Measurements from ENCODE around the gene GPX4. TPM values are rescaled to one million over a fixed set of nuclear protein-coding genes. Genes with fewer than 3 reads are reported as not detected.

GPX4 gene
- total RNA-seq, 1 donor from 2014 or later, result 210 TPM

DNA sequence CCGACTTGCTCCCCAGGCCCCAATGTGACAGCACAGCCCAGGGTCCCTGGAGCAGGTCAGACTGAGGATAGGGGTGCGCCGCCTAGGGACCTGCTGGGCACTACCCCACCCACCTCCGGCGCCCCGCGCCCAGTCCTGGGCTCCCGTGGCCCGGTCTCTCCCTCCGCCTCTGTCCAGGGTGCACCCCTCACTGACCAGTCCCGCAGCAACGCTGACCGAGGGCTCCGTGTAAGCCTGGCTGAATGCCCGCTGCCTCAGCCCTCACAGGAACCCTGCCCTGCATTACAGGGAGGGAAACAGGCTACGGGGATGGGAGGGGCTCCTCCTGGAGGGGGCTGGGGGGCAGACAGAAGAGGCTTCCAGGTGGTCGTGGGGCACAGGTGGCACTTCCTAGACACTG, 31.7 kb downstream of the GPX4 start:
- DNase-seq, result no peak
- Mint-ChIP-seq H3K9me3 (ENCODE audit: unreplicated experiment) (peaks cover 9% of the 10 kb centered on the region), H3K27ac (ENCODE audit: unreplicated experiment) (no peak overlapping the region), H3K27me3 (ENCODE audit: unreplicated experiment) (peaks cover 5% of the 10 kb centered on the region), H3K4me3 (ENCODE audit: unreplicated experiment) (no peak overlapping the region), H3K4me1 (ENCODE audit: low read depth, unreplicated experiment) (peaks cover 6% of the 10 kb centered on the region), H3K36me3 (ENCODE audit: unreplicated experiment) (no peaks in the 10 kb centered on the region)
- no peak for TF ChIP-seq CTCF (IDR thresholded peaks at IDR 0.05; ENCODE audit: partially characterized antibody, unreplicated experiment)

GRCh38 chr19:1136201-1136600, 32.4 kb downstream of the GPX4 start:
- Mint-ChIP-seq H3K4me3 (ENCODE audit: unreplicated experiment) (peak overlapping the region; percentile 31), H3K4me1 (ENCODE audit: low read depth, unreplicated experiment) (peaks cover 6% of the 10 kb centered on the region), H3K9me3 (ENCODE audit: unreplicated experiment) (peaks cover 9% of the 10 kb centered on the region), H3K27ac (ENCODE audit: unreplicated experiment) (no peak overlapping the region), H3K36me3 (ENCODE audit: unreplicated experiment) (no peaks in the 10 kb centered on the region), H3K27me3 (ENCODE audit: unreplicated experiment) (peaks cover 5% of the 10 kb centered on the region)
- no peak for TF ChIP-seq CTCF (IDR thresholded peaks at IDR 0.05; ENCODE audit: partially characterized antibody, unreplicated experiment)
- no peak for DNase-seq

GRCh38 chr19:1136621-1137317, 33.0 kb downstream of the GPX4 start:
- Mint-ChIP-seq H3K4me3 (ENCODE audit: unreplicated experiment) (peak overlapping the region; percentile 31), H3K27ac (ENCODE audit: unreplicated experiment) (peak overlapping the region; percentile 79), H3K36me3 (ENCODE audit: unreplicated experiment) (peaks cover under 1% of the 10 kb centered on the region), H3K4me1 (ENCODE audit: low read depth, unreplicated experiment) (peaks cover 6% of the 10 kb centered on the region), H3K9me3 (ENCODE audit: unreplicated experiment) (peaks cover 9% of the 10 kb centered on the region), H3K27me3 (ENCODE audit: unreplicated experiment) (peaks cover 5% of the 10 kb centered on the region)
- no peak for DNase-seq
- TF ChIP-seq CTCF (IDR thresholded peaks at IDR 0.05; ENCODE audit: partially characterized antibody, unreplicated experiment), result no peak

- Mint-ChIP-seq H3K4me3 (ENCODE audit: unreplicated experiment) (no peak overlapping the region), H3K4me1 (ENCODE audit: low read depth, unreplicated experiment) (peaks cover 6% of the 10 kb centered on the region), H3K9me3 (ENCODE audit: unreplicated experiment) (peaks cover 12% of the 10 kb centered on the region), H3K27me3 (ENCODE audit: unreplicated experiment) (peaks cover 9% of the 10 kb centered on the region), H3K27ac (ENCODE audit: unreplicated experiment) (no peak overlapping the region), H3K36me3 (ENCODE audit: unreplicated experiment) (peaks cover 5% of the 10 kb centered on the region)
- no peak for TF ChIP-seq CTCF (IDR thresholded peaks at IDR 0.05; ENCODE audit: partially characterized antibody, unreplicated experiment)
- DNase-seq, result no peak
Measured at GRCh38 chr19:1138121-1138520, 34.3 kb downstream of the GPX4 start.

GRCh38 chr19:1139126-1139525, 35.3 kb downstream of the GPX4 start:
- Mint-ChIP-seq H3K36me3 (ENCODE audit: unreplicated experiment) (peaks cover 9% of the 10 kb centered on the region), H3K27ac (ENCODE audit: unreplicated experiment) (no peak overlapping the region), H3K4me1 (ENCODE audit: low read depth, unreplicated experiment) (peaks cover 6% of the 10 kb centered on the region), H3K9me3 (ENCODE audit: unreplicated experiment) (peaks cover 15% of the 10 kb centered on the region), H3K27me3 (ENCODE audit: unreplicated experiment) (peaks cover 10% of the 10 kb centered on the region), H3K4me3 (ENCODE audit: unreplicated experiment) (no peak overlapping the region)
- DNase-seq, result no peak
- no peak for TF ChIP-seq CTCF (IDR thresholded peaks at IDR 0.05; ENCODE audit: partially characterized antibody, unreplicated experiment)

Measured in glutamatergic neuron (in vitro differentiated cells).